Cardiac muscle cell (in vitro differentiated cells and primary cell): ENCODE results near the gene HENMT1. TPM values are rescaled to one million over a fixed set of nuclear protein-coding genes. Genes with fewer than 3 reads are reported as not detected.

Experiments
- DNase-seq, 2 donors: peaks; one replicate each; pipeline versions ENCODE4 v3.0.0 to v3.0.0-alpha.2; 2010 to 2017; ENCODE audit warnings: low read depth in 1 of 2, low spot score in 1 of 2
- H3K27ac ChIP-seq: fragments of 200-600 bp; sonication (generic); 2 replicates; pipeline ENCODE4 v1.5.1; 2016
- H3K27me3 ChIP-seq: fragments of 200-600 bp; sonication (generic); 2 replicates; pipeline ENCODE4 v1.6.0; 2016; ENCODE audit warnings: control low read depth
- H3K36me3 ChIP-seq: fragments of 200-600 bp; sonication (generic); 2 replicates; pipeline ENCODE4 v1.5.1; 2016; ENCODE audit warnings: control low read depth
- H3K4me1 ChIP-seq: fragments of 200-600 bp; sonication (generic); 2 replicates; pipeline ENCODE4 v1.8.1; 2017; ENCODE audit warnings: low read depth, mild to moderate bottlenecking, mixed run types
- H3K4me3 ChIP-seq: fragments of 200-600 bp; sonication (generic); 2 replicates; pipeline ENCODE4 v1.5.1; 2016; ENCODE audit warnings: mild to moderate bottlenecking
- H3K9me3 ChIP-seq: fragments of 200-600 bp; sonication (generic); 2 replicates; pipeline ENCODE4 v1.5.1; 2017; ENCODE audit warnings: low read depth, mild to moderate bottlenecking, control low read depth
- polyA plus RNA-seq: library from polyadenylated mRNA; unstranded; fragments of >200 nt; fragmentation: Nextera tagmentation; extraction: Ambion mirVana; gene quantifications from 2 replicates; pipeline ENCODE4 v1.2.1, GENCODE V29; 2016
- total RNA-seq: library from RNA; depleted of rRNA; stranded (reverse); fragments of >200 nt; gene quantifications from 2 replicates; pipeline ENCODE4 v1.2.3, GENCODE V29; 2016
- TF ChIP-seq, protein P1 (sequence below): IDR thresholded peaks from 2 replicates; pipeline ENCODE4 v1.5.1; 2012; ENCODE audit warnings: low read depth, mild to moderate bottlenecking, low read length

HENMT1 gene
- total and polyA plus RNA-seq, 2 experiments from 2014 or later, result 1.1 to 1.9 TPM

- no peak overlapping the region for H3K27ac ChIP-seq
- TF ChIP-seq, protein P1, sequence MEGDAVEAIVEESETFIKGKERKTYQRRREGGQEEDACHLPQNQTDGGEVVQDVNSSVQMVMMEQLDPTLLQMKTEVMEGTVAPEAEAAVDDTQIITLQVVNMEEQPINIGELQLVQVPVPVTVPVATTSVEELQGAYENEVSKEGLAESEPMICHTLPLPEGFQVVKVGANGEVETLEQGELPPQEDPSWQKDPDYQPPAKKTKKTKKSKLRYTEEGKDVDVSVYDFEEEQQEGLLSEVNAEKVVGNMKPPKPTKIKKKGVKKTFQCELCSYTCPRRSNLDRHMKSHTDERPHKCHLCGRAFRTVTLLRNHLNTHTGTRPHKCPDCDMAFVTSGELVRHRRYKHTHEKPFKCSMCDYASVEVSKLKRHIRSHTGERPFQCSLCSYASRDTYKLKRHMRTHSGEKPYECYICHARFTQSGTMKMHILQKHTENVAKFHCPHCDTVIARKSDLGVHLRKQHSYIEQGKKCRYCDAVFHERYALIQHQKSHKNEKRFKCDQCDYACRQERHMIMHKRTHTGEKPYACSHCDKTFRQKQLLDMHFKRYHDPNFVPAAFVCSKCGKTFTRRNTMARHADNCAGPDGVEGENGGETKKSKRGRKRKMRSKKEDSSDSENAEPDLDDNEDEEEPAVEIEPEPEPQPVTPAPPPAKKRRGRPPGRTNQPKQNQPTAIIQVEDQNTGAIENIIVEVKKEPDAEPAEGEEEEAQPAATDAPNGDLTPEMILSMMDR, result no peak
- no peaks in the 10 kb centered on the region for H3K27me3 ChIP-seq
- H3K36me3 ChIP-seq, result peaks cover 8% of the 10 kb centered on the region
- H3K4me1 ChIP-seq, result no peaks in the 10 kb centered on the region
- no peak overlapping the region for H3K4me3 ChIP-seq
- no peaks in the 10 kb centered on the region for H3K9me3 ChIP-seq
- no peak for DNase-seq
Observed at GRCh38 chr1:108628665-108629064, 32.2 kb downstream of the HENMT1 start.

DNA sequence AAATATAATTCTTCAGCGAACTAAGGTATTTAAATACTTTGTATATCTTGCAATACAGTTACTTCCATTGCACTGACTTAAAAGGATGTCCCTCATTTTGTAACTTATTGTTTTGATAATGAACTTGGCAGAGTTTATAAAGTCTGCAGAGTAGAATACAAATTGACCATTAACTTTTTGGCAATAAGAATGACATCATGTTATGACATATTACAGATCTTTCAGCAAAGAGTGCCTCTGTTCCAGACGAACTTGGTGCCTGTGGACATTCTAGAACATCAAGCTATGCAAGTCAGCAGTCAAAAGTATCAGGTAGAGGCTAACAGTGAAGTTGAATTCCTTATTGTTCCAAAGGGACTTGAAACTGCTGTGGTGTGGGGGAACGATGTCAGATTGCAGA is 32.9 kb downstream of the HENMT1 start:
- Histone ChIP-seq H3K9me3 (no peaks in the 10 kb centered on the region), H3K4me1 (no peaks in the 10 kb centered on the region), H3K27me3 (no peaks in the 10 kb centered on the region), H3K27ac (no peak overlapping the region), H3K36me3 (peaks cover 8% of the 10 kb centered on the region), H3K4me3 (no peak overlapping the region)
- TF ChIP-seq, protein P1, result no peak
- DNase-seq, result no peak

- no peak for DNase-seq
- peaks cover 8% of the 10 kb centered on the region for H3K36me3 ChIP-seq
- no peaks in the 10 kb centered on the region for H3K27me3 ChIP-seq
Observed at GRCh38 chr1:108627256-108627655, 33.6 kb downstream of the HENMT1 start.

GRCh38 chr1:108624069-108624468 is 36.8 kb downstream of the HENMT1 start:
- Histone ChIP-seq H3K36me3 (no peaks in the 10 kb centered on the region), H3K4me3 (no peak overlapping the region), H3K9me3 (no peaks in the 10 kb centered on the region), H3K27me3 (no peaks in the 10 kb centered on the region), H3K4me1 (no peaks in the 10 kb centered on the region), H3K27ac (no peak overlapping the region)
- no peak for DNase-seq
- TF ChIP-seq, protein P1, result no peak

More at GRCh38 chr1:108627256-108627655, 33.6 kb downstream of the HENMT1 start:
- no peak overlapping the region for H3K27ac ChIP-seq
- no peak overlapping the region for H3K4me3 ChIP-seq
- H3K4me1 ChIP-seq, result no peaks in the 10 kb centered on the region
- H3K9me3 ChIP-seq, result no peaks in the 10 kb centered on the region
- TF ChIP-seq, protein P1, result no peak

DNA sequence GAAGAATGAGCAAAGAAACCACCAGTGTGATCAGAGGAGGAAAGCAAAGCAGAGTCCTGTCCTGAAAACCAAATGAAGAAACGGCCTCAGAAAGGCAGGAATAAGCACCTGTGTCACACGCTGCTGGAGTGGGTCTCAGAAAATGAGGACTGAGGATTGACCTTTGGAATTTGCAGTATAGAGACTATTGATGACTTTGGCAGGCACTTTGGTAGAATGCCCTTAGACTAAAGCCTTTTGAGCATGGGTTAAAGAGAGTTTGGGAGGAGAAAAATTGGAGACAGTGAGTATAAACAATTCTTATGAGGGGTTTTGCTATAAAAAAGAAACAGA is 43.2 kb downstream of the HENMT1 start:
- DNase-seq, result no peak
- Histone ChIP-seq H3K36me3 (no peaks in the 10 kb centered on the region), H3K27me3 (no peaks in the 10 kb centered on the region), H3K4me1 (peaks cover 10% of the 10 kb centered on the region), H3K4me3 (no peak overlapping the region), H3K27ac (no peak overlapping the region), H3K9me3 (no peaks in the 10 kb centered on the region)
- TF ChIP-seq, protein P1, result no peak

- H3K4me1 ChIP-seq, result peaks cover 10% of the 10 kb centered on the region
- TF ChIP-seq, protein P1, result no peak
- H3K36me3 ChIP-seq, result no peaks in the 10 kb centered on the region
- DNase-seq, result no peak
- H3K4me3 ChIP-seq, result no peak overlapping the region
- no peaks in the 10 kb centered on the region for H3K27me3 ChIP-seq
- H3K9me3 ChIP-seq, result no peaks in the 10 kb centered on the region
- H3K27ac ChIP-seq, result peak overlapping the region; percentile 46
Observed at GRCh38 chr1:108617008-108617723, 43.7 kb downstream of the HENMT1 start.
